HepG2 (cell line): ENCODE measurements around the gene CRKL. TPM values are rescaled to one million over a fixed set of nuclear protein-coding genes. Genes with fewer than 3 reads are reported as not detected.

Experiments used
- ARNT2 ChIP-seq: sonication (generic); formaldehyde crosslinking; IDR thresholded peaks from 2 replicates; pipeline ENCODE4 v1.8.0; 2022; ENCODE audit warnings: mild to moderate bottlenecking, low read depth, missing genetic modification reagents, moderate library complexity
- GABPA ChIP-seq, 2 experiments: IDR thresholded peaks; 2 replicates each; pipeline ENCODE4 v1.6.1; 2011 to 2016; ENCODE audit warnings: low read depth in 2 of 2, low read length in 1 of 2, missing biosample characterization in 1 of 2, missing genetic modification characterization in 1 of 2
- HIC2 ChIP-seq: sonication (generic); formaldehyde crosslinking; IDR thresholded peaks from 2 replicates; pipeline ENCODE4 v1.9.0; 2022; ENCODE audit warnings: low read depth, missing genetic modification reagents
- HMGXB3 ChIP-seq: sonication (generic); formaldehyde crosslinking; IDR thresholded peaks from 2 replicates; pipeline ENCODE4 v1.4.0; 2020; ENCODE audit warnings: missing genetic modification reagents, borderline replicate concordance
- HOXA9 ChIP-seq: sonication (generic); formaldehyde crosslinking; IDR thresholded peaks from 2 replicates; pipeline ENCODE4 v1.8.1; 2022; ENCODE audit warnings: missing genetic modification reagents, mild to moderate bottlenecking, moderate library complexity, borderline replicate concordance
- ISL2 ChIP-seq: sonication (generic); formaldehyde crosslinking; IDR thresholded peaks from 2 replicates; pipeline ENCODE4 v1.5.0; 2020; ENCODE audit warnings: missing genetic modification reagents
- KDM1A ChIP-seq: IDR thresholded peaks from 2 replicates; pipeline ENCODE4 v1.6.1; 2016; ENCODE audit warnings: missing compliant biosample characterization
- MED1 ChIP-seq: sonication (generic); formaldehyde crosslinking; IDR thresholded peaks from 2 replicates; pipeline ENCODE4 v1.4.0; 2020; ENCODE audit warnings: missing genetic modification reagents
- NFIB ChIP-seq: sonication (generic); formaldehyde crosslinking; IDR thresholded peaks from 2 replicates; pipeline ENCODE4 v1.9.0; 2021; ENCODE audit warnings: missing genetic modification reagents, mild to moderate bottlenecking, borderline replicate concordance
- RAD51 ChIP-seq: fragments of 450-650 bp; IDR thresholded peaks from 2 replicates; pipeline ENCODE4 v1.6.1; 2016; ENCODE audit warnings: borderline replicate concordance
- TOE1 ChIP-seq: sonication (generic); formaldehyde crosslinking; IDR thresholded peaks from 2 replicates; pipeline ENCODE4 v1.4.0; 2020; ENCODE audit warnings: mild to moderate bottlenecking, missing genetic modification reagents
- WIZ ChIP-seq: sonication (generic); formaldehyde crosslinking; IDR thresholded peaks from 2 replicates; pipeline ENCODE4 v1.5.1; 2020; ENCODE audit warnings: mild to moderate bottlenecking, missing genetic modification reagents
- ZFP41 ChIP-seq: sonication (generic); formaldehyde crosslinking; IDR thresholded peaks from 2 replicates; pipeline ENCODE4 v1.4.0; 2020; ENCODE audit warnings: mild to moderate bottlenecking, missing genetic modification reagents, borderline replicate concordance
- ZGPAT ChIP-seq: IDR thresholded peaks from 2 replicates; pipeline ENCODE4 v1.6.1; 2016; ENCODE audit warnings: mild to moderate bottlenecking
- ZNF549 ChIP-seq: sonication (generic); formaldehyde crosslinking; IDR thresholded peaks from 2 replicates; pipeline ENCODE4 v1.5.0; 2020; ENCODE audit warnings: missing genetic modification reagents
- ZNF644 ChIP-seq: IDR thresholded peaks from 2 replicates; pipeline ENCODE4 v1.6.1; 2016; ENCODE audit warnings: low read depth
- ZNF652 ChIP-seq: IDR thresholded peaks from 2 replicates; pipeline ENCODE4 v1.6.1; 2016; ENCODE audit warnings: low read depth, borderline replicate concordance
- ZNF75D ChIP-seq: sonication (generic); formaldehyde crosslinking; IDR thresholded peaks from 2 replicates; pipeline ENCODE4 v1.8.1; 2023; ENCODE audit warnings: missing genetic modification reagents, mild to moderate bottlenecking, borderline replicate concordance
- polyA plus RNA-seq, 8 experiments: library from polyadenylated mRNA; depleted of rRNA in 3 of 8; stranded (reverse) in 7 of 8; unstranded in 1 of 8; fragments of >200 nt; fragmentation: Illumina TruSeq in 4 of 8; extraction: Trizol in 4 of 8; gene quantifications; 2 replicates each; pipeline versions ENCODE4 v1.2.1 to v1.2.3, GENCODE V29; 2011 to 2016; ENCODE audit warnings: low read depth in 4 of 8, missing spikeins in 1 of 8, mixed read lengths in 1 of 8; ENCODE audit not compliant: insufficient read depth in 1 of 8
- total RNA-seq, 5 experiments: library from RNA; depleted of rRNA; stranded (reverse); fragments of >200 nt; fragmentation: Illumina TruSeq; extraction: Trizol; gene quantifications; 2 replicates each; pipeline ENCODE4 v1.2.3, GENCODE V29; 2016; ENCODE audit warnings: low read depth in 1 of 5

Gene CRKL
- total and polyA plus RNA-seq, 2 of the 13 experiments (the other 11 are each of a cell fraction or from before 2014, with no cell fraction given), result 37.4 to 60.6 TPM

DNA sequence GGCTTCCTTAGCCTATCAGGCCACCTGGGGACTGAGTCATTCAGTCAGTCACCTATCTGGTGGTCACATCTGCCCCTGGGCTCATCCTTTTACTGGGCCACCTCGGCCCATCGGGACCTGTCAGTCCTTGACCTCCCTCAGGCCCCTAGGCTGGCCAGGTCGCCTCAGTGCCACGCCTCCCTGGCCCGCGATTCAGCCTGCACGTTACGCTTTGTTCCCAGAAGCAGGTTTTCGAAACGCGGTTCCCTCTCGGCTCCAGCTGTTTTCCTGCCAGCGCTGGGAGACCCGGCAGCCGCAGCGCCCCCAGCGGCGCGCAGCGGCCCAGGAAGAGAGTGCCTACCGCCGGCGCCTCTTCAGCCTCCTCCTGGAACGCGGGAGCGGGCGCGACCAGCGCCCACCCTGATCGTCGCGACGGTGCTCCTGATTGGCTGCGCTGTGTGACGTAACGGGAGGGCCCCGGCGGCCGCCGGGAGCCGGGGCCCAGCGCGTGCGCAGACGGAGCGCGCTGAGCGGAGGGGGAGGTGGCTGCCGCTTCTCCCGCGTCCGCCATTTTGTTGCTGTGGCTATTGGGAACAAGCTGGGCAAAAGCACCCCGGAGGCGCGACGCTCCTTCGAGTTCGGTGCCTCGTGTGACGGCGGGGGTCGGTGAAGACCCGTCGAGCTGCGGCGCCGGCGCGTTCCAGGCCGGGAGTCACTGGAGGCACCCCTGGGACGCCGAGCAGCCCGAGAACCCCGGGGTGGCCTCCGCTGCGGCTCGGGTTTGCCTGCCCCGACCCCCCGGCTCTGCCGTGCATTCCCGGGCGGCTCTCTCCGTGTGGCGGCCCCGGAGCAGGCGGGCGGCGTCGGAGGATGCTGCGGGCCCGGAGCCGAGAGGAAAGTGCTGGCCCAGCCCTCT lies at the start of gene CRKL (continued):
- TF ChIP-seq ARNT2 (CRISPR knock-in tag) (peak; percentile 78), WIZ (CRISPR knock-in tag) (no peak), RAD51 (no peak), ZNF652 (CRISPR knock-in tag) (no peak), ZNF75D (CRISPR knock-in tag) (no peak), ZNF644 (CRISPR knock-in tag) (no peak), ZGPAT (peak; percentile 98), NFIB (CRISPR knock-in tag) (no peak), ZNF549 (no peak), HMGXB3 (CRISPR knock-in tag) (peak; percentile 75; the same call in 1 of the 2 replicates), MED1 (CRISPR knock-in tag) (peak; percentile 93), ZFP41 (CRISPR knock-in tag) (0 out of 2 replicates have a peak, but pooled peaks have one; percentile 42), HOXA9 (CRISPR knock-in tag) (0 out of 2 replicates have a peak, but pooled peaks have one; percentile 81), GABPA (IDR thresholded peaks at IDR 0.05; ENCODE audit: low read depth, low read length) (no peak), GABPA (CRISPR knock-in tag; IDR thresholded peaks at IDR 0.05; ENCODE audit: low read depth) (peak; percentile 13; the same call in 1 of the 2 replicates), HIC2 (peak; percentile 77; the same call in 1 of the 2 replicates), ISL2 (CRISPR knock-in tag) (peak; percentile 66; the same call in 1 of the 2 replicates), TOE1 (no peak; the same call in 1 of the 2 replicates), KDM1A (CRISPR knock-in tag) (peak; percentile 58)
